HG02588 (cell line): ENCODE results near the gene SLC25A51.
"Not testable (repeated sequence)": the region's sequence is repeated elsewhere in the genome, so short reads cannot be mapped to it uniquely, and the experiment has no call there.

Experiments
- ATAC-seq: cut with Tn5 transposase; IDR thresholded peaks from one replicate; pipeline ENCODE4 v1.9.1; 2021; ENCODE audit warnings: mild to moderate bottlenecking, moderate library complexity; ENCODE audit not compliant: unreplicated experiment

The SLC25A51 gene

GRCh38 chr9:37920471-37921167, 16.7 kb upstream of the SLC25A51 start:
- peak; percentile 51 for ATAC-seq

- no peak for ATAC-seq
These were observed 16.0 kb upstream of the SLC25A51 start for GRCh38 chr9:37919956-37920335.

- no peak for ATAC-seq
These were observed 15.5 kb upstream of the SLC25A51 start for GRCh38 chr9:37919246-37919955.

GRCh38 chr9:37918665-37919170, 14.8 kb upstream of the SLC25A51 start:
- ATAC-seq = no peak

- no peak for ATAC-seq
These were observed 14.1 kb upstream of the SLC25A51 start for GRCh38 chr9:37917801-37918664.

GRCh38 chr9:37917313-37917731, 13.4 kb upstream of the SLC25A51 start:
- ATAC-seq = no peak

GRCh38 chr9:37916471-37917312, 12.8 kb upstream of the SLC25A51 start:
- no peak for ATAC-seq

GRCh38 chr9:37915911-37916470, 12.1 kb upstream of the SLC25A51 start:
- no peak for ATAC-seq

GRCh38 chr9:37914701-37915358, 10.9 kb upstream of the SLC25A51 start:
- ATAC-seq = no peak

GRCh38 chr9:37914154-37914551, 10.2 kb upstream of the SLC25A51 start:
- no peak for ATAC-seq

- ATAC-seq = peak; percentile 65
These were observed 9.7 kb upstream of the SLC25A51 start for GRCh38 chr9:37913480-37914153.

GRCh38 chr9:37911271-37911681, 7.3 kb upstream of the SLC25A51 start:
- ATAC-seq = no peak

- ATAC-seq = no peak
These were observed 6.3 kb upstream of the SLC25A51 start for GRCh38 chr9:37910271-37910670.

- ATAC-seq = not testable (repeated sequence)
These were observed 5.9 kb upstream of the SLC25A51 start for GRCh38 chr9:37909836-37910235.

- ATAC-seq = no peak
These were observed 5.4 kb upstream of the SLC25A51 start for GRCh38 chr9:37909326-37909725.

GRCh38 chr9:37908698-37909186, 4.8 kb upstream of the SLC25A51 start:
- ATAC-seq = no peak

GRCh38 chr9:37908283-37908682, 4.4 kb upstream of the SLC25A51 start:
- ATAC-seq = no peak

- ATAC-seq = no peak
These were observed 2.6 kb upstream of the SLC25A51 start for GRCh38 chr9:37906312-37907239.
